ENCODE results near the gene RPP21.

Gene RPP21

DNA sequence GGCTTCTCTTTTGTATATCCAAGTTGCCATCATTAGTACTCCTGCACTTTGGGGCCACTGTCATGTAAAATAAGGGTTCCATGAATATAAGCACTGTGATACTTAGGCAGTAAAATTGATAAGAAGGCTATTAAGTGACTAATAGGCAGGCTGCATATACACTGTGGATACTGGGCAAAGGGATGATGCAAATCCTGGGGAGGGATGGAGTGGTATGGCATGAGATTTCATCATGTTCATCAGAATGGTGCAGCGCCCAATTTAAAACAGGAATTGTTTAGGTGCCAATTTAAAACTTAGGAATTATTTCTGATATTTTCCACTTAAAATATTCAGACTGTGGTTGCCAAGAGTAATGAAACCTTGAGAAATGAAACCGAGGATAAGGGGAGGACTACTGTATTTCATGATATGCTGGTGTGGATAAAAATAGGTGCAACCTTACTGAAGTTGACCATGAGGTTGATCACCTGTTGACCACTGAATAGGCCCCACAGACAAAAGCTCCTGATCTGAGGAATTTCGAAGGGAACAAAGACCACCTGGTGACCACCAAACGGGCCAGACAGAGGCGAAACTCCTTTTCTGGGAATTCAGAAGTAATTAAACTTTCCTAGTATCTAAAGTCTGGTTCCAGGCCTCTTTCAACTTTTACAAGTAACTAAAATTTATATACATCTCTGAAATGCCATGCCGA lies 23.1 kb upstream of the RPP21 start:
- Histone ChIP-seq H3K9ac (ENCODE audit: low read length) (no peak overlapping the region), H3K4me1 (ENCODE audit: control insufficient read depth, insufficient read depth, low read length) (peaks cover 60% of the 10 kb centered on the region), H3K36me3 (ENCODE audit: control insufficient read depth, insufficient read depth, low read length, severe bottlenecking) (peaks cover 4% of the 10 kb centered on the region), H3K9me3 (ENCODE audit: control insufficient read depth, low read length) (no peaks in the 10 kb centered on the region), H3K27me3 (replicated peaks; ENCODE audit: control insufficient read depth, insufficient read depth, low read length) (no peaks in the 10 kb centered on the region), H3K4me3 (ENCODE audit: low read length) (no peak overlapping the region)
- no peak for DNase-seq (ENCODE audit: low read depth)

DNA sequence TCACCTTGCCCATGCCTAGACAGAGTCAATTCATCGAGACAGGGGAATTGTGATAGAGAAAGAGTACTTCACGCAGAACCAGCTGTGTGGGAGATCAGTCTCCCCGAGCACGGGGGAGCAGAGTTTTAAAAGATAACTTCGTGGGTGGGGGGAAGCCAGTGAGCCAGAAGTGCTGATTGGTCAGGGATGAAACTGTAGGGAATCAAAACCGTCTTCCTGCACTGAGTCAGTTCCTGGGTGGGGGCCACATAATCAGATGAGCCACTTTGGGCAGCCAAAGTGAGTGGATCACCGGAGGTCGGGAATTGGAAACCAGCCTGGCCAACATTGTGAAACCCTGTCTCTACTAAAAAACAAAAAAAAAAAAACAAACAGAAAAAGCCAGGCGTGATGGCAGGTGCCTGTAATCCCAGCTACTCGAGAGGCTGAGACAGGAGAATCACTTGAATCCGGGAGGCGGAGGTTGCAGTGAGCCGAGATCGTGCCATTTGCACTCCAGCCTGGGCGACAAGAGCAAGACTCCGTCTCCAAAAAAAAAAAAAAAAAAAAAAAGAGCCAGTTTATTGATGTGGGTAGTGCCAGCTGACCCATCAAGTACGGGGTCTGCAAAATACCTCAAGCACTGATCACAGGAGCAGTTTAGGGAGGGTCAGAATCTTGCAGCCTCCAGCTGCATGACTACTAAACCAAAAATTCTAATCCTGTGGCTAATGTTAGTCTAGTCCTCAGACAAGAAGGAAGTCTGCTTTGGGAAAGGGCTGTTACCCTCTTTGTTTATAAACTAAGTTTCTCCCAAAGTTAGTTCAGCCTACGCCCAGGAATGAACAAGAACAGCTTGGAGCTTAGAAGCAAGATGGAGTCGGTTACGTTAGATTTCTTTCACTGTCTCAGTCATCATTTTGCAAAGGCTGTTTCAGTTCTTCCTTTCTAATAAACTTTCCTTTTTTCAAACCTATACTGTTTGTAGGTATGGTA lies 22.1 kb upstream of the RPP21 start:
- H3K4me1 ChIP-seq (ENCODE audit: control insufficient read depth, insufficient read depth, low read length) = peaks cover 66% of the 10 kb centered on the region
- DNase-seq (ENCODE audit: low read depth) = peak; percentile 43
- no peaks in the 10 kb centered on the region for H3K27me3 ChIP-seq (replicated peaks; ENCODE audit: control insufficient read depth, insufficient read depth, low read length)
- H3K4me3 ChIP-seq (ENCODE audit: low read length) = peak overlapping the region; percentile 7
- peaks cover 4% of the 10 kb centered on the region for H3K36me3 ChIP-seq (ENCODE audit: control insufficient read depth, insufficient read depth, low read length, severe bottlenecking)
- H3K9me3 ChIP-seq (ENCODE audit: control insufficient read depth, low read length) = no peaks in the 10 kb centered on the region
- H3K9ac ChIP-seq (ENCODE audit: low read length) = no peak overlapping the region

DNA sequence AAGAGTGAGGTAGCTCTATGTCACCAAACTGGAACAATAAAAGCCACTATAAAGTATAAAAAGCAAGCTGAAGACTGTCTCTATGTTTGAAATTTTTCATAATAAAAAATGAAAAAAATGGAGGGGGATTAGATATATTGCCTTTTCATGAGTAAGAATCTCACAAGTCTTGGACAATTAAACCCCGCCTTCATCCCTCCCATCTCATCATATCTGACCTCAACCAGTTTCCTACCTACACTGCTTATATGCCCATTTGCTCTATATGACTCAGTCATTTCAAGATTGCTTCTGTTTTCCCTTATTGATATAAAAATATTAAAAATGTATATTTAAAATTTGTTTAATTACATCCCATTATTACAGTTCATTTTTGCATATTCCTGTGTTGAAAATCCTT lies 21.1 kb upstream of the RPP21 start:
- peaks cover 67% of the 10 kb centered on the region for H3K4me1 ChIP-seq (ENCODE audit: control insufficient read depth, insufficient read depth, low read length)
- H3K36me3 ChIP-seq (ENCODE audit: control insufficient read depth, insufficient read depth, low read length, severe bottlenecking) = peaks cover 3% of the 10 kb centered on the region
- H3K4me3 ChIP-seq (ENCODE audit: low read length) = no peak overlapping the region
- DNase-seq (ENCODE audit: low read depth) = no peak
- H3K27me3 ChIP-seq (replicated peaks; ENCODE audit: control insufficient read depth, insufficient read depth, low read length) = no peaks in the 10 kb centered on the region
- H3K9ac ChIP-seq (ENCODE audit: low read length) = no peak overlapping the region
- H3K9me3 ChIP-seq (ENCODE audit: control insufficient read depth, low read length) = no peaks in the 10 kb centered on the region

DNA sequence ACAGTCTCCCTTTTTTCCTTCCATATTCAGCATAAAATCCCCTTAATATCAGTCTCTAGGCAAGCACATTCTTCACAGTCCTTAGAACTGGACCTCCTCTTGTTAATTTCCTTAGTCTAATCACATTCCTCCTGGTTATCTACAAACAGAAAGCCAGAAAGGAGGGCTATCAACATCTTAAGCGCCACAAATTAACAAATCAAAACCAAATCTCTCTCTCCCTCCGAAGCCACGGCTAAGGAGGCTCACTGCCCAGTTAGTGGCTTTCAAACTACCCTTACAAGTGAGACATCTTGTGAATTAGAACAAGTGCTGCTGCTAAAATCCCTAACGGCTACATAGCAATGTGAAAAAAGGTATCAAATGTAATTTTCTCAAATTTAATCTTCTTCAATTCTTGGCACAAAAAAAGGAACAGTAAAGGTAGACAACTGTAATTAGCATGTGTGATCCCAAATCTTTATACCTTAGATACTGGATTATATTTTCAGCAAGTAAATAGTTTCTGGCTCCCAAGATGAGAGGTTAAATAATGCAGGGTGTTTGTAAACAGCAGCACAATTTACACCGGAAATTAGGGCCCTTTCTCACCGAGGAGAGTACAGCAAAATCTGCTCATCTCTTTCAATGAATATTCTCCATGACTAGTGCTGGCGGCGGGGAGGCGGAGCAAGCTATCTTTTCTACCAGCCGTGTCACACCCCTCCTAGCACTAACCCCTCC lies 19.6 kb upstream of the RPP21 start:
- peak; percentile 76 for DNase-seq (ENCODE audit: low read depth)
- Histone ChIP-seq H3K36me3 (ENCODE audit: control insufficient read depth, insufficient read depth, low read length, severe bottlenecking) (peaks cover 12% of the 10 kb centered on the region), H3K4me3 (ENCODE audit: low read length) (peak overlapping the region; percentile 98), H3K27me3 (replicated peaks; ENCODE audit: control insufficient read depth, insufficient read depth, low read length) (no peaks in the 10 kb centered on the region), H3K9ac (ENCODE audit: low read length) (peak overlapping the region; percentile 95), H3K9me3 (ENCODE audit: control insufficient read depth, low read length) (no peaks in the 10 kb centered on the region), H3K4me1 (ENCODE audit: control insufficient read depth, insufficient read depth, low read length) (peaks cover 56% of the 10 kb centered on the region)

DNA sequence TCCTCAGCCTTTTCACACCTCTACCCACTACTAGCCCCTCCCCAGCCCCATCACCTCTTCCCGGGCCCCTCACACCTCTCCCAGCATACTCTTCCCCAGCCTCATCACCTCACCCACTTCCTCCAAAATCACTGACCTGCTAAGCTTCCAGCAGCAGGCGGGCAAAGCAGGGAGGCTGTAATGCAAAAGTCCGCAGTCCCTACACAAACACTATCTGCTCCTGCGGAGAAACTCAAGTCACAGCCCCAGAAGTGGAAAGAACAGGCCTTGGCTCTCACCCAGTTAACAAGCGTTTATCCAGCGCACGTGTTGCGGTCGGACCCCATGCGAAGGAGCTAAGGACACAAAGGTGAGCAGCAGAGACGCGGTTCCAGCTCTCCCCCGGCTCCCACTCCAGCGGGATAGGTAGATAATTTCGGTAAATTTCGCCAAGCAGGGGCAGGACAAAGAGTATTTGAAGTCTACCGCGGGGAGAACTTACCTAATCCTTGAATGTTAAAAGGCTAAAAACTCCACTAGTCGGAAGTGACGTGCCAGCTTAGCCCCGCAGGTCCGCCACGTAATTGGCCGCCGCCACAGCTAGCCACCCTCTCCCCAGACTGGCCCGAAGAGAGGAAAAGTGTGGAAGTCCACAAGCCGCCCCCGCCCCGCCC lies 19.0 kb upstream of the RPP21 start:
- H3K27me3 ChIP-seq (replicated peaks; ENCODE audit: control insufficient read depth, insufficient read depth, low read length) = no peaks in the 10 kb centered on the region
- H3K9me3 ChIP-seq (ENCODE audit: control insufficient read depth, low read length) = no peaks in the 10 kb centered on the region
- peak overlapping the region; percentile 95 for H3K9ac ChIP-seq (ENCODE audit: low read length)
- DNase-seq (ENCODE audit: low read depth) = no peak
- H3K36me3 ChIP-seq (ENCODE audit: control insufficient read depth, insufficient read depth, low read length, severe bottlenecking) = peaks cover 17% of the 10 kb centered on the region
- H3K4me1 ChIP-seq (ENCODE audit: control insufficient read depth, insufficient read depth, low read length) = peaks cover 49% of the 10 kb centered on the region
- peak overlapping the region; percentile 98 for H3K4me3 ChIP-seq (ENCODE audit: low read length)

DNA sequence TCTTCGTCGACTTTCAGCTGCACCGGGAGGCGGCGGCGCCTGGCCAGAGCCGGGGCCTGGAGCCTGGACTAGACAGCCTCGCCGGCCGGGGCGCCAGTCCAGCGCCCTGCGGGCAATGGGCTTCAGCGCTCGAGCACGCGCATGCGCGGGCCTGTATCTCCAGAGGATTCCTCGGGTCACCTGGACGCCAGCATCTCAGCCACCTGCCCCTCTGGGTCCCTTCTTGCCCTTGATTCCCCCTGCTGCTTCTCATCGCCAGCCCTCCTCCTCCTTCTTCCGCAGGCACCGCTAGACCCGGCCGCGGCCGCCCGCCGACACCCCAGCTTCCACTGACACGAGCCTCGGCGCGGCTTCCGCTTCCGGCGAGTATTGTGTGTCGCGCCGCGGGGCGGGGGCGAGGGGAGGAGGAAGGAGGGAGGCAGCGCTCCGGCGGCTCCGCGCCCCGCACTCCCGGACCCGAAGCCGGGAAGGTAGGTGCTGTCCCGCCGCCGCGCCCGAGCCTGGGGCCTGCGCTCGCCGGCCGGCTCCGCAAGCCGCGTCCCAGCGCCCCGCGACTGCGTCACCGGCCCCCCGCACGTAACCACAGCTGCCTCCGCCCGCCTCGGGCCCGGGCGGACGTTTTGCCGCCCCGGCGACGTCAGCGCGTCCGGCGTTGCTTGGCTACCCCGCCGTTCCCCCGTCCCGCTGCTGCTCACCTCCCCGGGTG lies 18.3 kb upstream of the RPP21 start, which contains the start of gene TRIM39:
Gene TRIM39 (plus strand): TSS at position 402 of the 706 bp plus-strand sequence. CDS start 2,391 bp downstream, outside the sequence.
- peak within 1 kb of the TSS; percentile 98 for H3K4me3 ChIP-seq (ENCODE audit: low read length)
- peak within 1 kb of the TSS; percentile 95 for H3K9ac ChIP-seq (ENCODE audit: low read length)
- DNase-seq (ENCODE audit: low read depth) = peak; percentile 94

DNA sequence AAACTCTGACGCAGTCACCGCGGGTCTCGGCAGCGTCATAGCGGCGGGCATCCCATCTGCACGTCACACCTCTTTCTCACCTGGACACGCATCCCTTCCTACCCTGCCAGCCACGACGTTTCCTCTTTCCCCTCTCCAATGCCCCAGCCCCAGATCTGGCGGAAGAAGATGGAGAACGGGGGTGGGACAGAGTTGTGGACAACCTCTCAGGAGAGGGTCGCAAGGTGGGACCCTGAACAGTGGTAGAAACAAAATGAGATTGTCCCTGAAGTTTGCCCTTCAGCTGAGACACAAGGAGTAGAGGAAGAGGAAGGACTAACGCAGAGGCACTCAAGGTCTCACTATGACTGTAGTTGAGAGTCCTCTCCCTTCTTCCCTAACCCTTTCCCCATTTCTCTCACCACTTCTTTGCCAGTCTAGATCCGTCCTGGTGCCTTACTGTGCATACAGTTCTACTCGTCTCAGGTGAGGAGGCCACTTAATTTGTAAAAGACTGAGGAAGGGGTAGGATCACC lies 17.7 kb upstream of the RPP21 start:
- Histone ChIP-seq H3K4me3 (ENCODE audit: low read length) (peak overlapping the region; percentile 98), H3K9me3 (ENCODE audit: control insufficient read depth, low read length) (no peaks in the 10 kb centered on the region), H3K4me1 (ENCODE audit: control insufficient read depth, insufficient read depth, low read length) (peaks cover 37% of the 10 kb centered on the region), H3K36me3 (ENCODE audit: control insufficient read depth, insufficient read depth, low read length, severe bottlenecking) (peaks cover 30% of the 10 kb centered on the region), H3K27me3 (replicated peaks; ENCODE audit: control insufficient read depth, insufficient read depth, low read length) (no peaks in the 10 kb centered on the region), H3K9ac (ENCODE audit: low read length) (peak overlapping the region; percentile 95)
- no peak for DNase-seq (ENCODE audit: low read depth)

More for the DNA sequence above, 18.3 kb upstream of the RPP21 start, which contains the start of gene TRIM39:
- Histone ChIP-seq H3K9me3 (ENCODE audit: control insufficient read depth, low read length) (no peaks in the 10 kb centered on the region), H3K27me3 (replicated peaks; ENCODE audit: control insufficient read depth, insufficient read depth, low read length) (no peaks in the 10 kb centered on the region), H3K4me1 (ENCODE audit: control insufficient read depth, insufficient read depth, low read length) (peaks cover 43% of the 10 kb centered on the region), H3K36me3 (ENCODE audit: control insufficient read depth, insufficient read depth, low read length, severe bottlenecking) (peaks cover 24% of the 10 kb centered on the region)

DNA sequence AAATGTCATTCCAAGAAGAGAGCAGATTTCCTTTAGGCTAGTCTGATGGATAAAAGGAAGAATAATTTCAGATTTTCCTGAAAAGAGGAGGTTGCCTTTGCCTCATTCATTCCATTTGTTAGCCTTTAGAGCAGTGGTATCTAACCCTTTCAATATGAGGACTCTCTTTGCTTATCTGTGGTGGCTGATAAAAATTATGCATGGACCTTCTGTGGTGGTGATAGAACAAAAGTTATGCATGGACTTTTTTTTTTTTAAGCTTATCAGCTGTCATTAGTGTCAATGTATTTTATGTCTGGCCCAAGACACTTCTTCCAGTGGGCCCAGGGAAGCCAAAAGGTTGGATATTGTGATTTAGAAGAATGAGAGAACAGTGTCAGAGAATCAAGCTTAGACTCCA lies 16.6 kb upstream of the RPP21 start:
- H3K9ac ChIP-seq (ENCODE audit: low read length) = no peak overlapping the region
- peaks cover 26% of the 10 kb centered on the region for H3K4me1 ChIP-seq (ENCODE audit: control insufficient read depth, insufficient read depth, low read length)
- H3K36me3 ChIP-seq (ENCODE audit: control insufficient read depth, insufficient read depth, low read length, severe bottlenecking) = peaks cover 36% of the 10 kb centered on the region
- no peaks in the 10 kb centered on the region for H3K27me3 ChIP-seq (replicated peaks; ENCODE audit: control insufficient read depth, insufficient read depth, low read length)
- H3K9me3 ChIP-seq (ENCODE audit: control insufficient read depth, low read length) = no peaks in the 10 kb centered on the region
- no peak for DNase-seq (ENCODE audit: low read depth)
- no peak overlapping the region for H3K4me3 ChIP-seq (ENCODE audit: low read length)

DNA sequence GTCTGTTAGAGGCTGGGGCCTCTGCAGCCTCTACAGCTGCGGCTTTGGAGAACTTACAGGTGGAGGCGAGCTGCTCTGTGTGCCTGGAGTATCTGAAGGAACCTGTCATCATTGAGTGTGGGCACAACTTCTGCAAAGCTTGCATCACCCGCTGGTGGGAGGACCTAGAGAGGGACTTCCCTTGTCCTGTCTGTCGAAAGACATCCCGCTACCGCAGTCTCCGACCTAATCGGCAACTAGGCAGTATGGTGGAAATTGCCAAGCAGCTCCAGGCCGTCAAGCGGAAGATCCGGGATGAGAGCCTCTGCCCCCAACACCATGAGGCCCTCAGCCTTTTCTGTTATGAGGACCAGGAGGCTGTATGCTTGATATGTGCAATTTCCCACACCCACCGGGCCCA lies 15.6 kb upstream of the RPP21 start:
- Histone ChIP-seq H3K4me3 (ENCODE audit: low read length) (no peak overlapping the region), H3K9ac (ENCODE audit: low read length) (no peak overlapping the region), H3K27me3 (replicated peaks; ENCODE audit: control insufficient read depth, insufficient read depth, low read length) (no peaks in the 10 kb centered on the region), H3K36me3 (ENCODE audit: control insufficient read depth, insufficient read depth, low read length, severe bottlenecking) (peaks cover 45% of the 10 kb centered on the region), H3K9me3 (ENCODE audit: control insufficient read depth, low read length) (no peaks in the 10 kb centered on the region), H3K4me1 (ENCODE audit: control insufficient read depth, insufficient read depth, low read length) (peaks cover 18% of the 10 kb centered on the region)
- no peak for DNase-seq (ENCODE audit: low read depth)

DNA sequence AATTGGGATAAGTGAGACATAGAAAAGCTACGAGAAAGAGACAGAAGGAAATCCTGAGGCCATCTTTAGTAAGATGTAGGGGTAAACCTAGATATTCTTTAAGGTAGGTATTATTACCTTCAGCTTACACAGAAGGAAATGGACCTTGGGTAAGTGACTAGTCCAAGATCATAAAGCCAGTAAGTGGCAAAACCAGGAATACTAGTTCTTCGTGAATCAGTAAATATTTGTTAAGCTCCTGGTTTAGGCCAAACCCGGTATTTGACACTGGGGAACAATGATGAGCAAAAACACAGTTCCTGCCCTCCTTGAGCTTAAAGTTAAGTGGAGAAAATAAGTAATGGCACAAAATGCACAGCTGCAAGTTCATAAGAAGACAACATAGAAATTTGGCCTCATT lies 13.0 kb upstream of the RPP21 start:
- H3K27me3 ChIP-seq (replicated peaks; ENCODE audit: control insufficient read depth, insufficient read depth, low read length) = no peaks in the 10 kb centered on the region
- peaks cover 71% of the 10 kb centered on the region for H3K36me3 ChIP-seq (ENCODE audit: control insufficient read depth, insufficient read depth, low read length, severe bottlenecking)
- H3K9ac ChIP-seq (ENCODE audit: low read length) = no peak overlapping the region
- DNase-seq (ENCODE audit: low read depth) = no peak
- no peak overlapping the region for H3K4me3 ChIP-seq (ENCODE audit: low read length)
- peaks cover 6% of the 10 kb centered on the region for H3K4me1 ChIP-seq (ENCODE audit: control insufficient read depth, insufficient read depth, low read length)
- H3K9me3 ChIP-seq (ENCODE audit: control insufficient read depth, low read length) = no peaks in the 10 kb centered on the region
